ENCODE data around the gene NRXN2.

NRXN2 gene

GRCh38 chr11:64569300-64569970 is 153.6 kb downstream of the NRXN2 start:
- Histone ChIP-seq H3K4me3 (ENCODE audit: low read depth, low read length) (no peak overlapping the region), H3K4me1 (ENCODE audit: control insufficient read depth, insufficient read depth, low read length) (no peaks in the 10 kb centered on the region), H3K9me3 (ENCODE audit: control insufficient read depth, insufficient read depth, low read depth, low read length) (no peaks in the 10 kb centered on the region), H3K27ac (ENCODE audit: extremely low read depth, low read depth, low read length) (no peak overlapping the region), H3K36me3 (ENCODE audit: control insufficient read depth in 2 of 2, insufficient read depth in 1 of 2, low read length in 2 of 2) (no peaks in the 10 kb centered on the region)
- no peak for TF ChIP-seq ZNF341 (tag by site-specific recombination; IDR thresholded peaks at IDR 0.05; ENCODE audit: low read depth)
- TF ChIP-seq ZNF146 (tag by site-specific recombination; IDR thresholded peaks at IDR 0.05): no peak
- no peak for TF ChIP-seq ZNF416 (tag by site-specific recombination; IDR thresholded peaks at IDR 0.05)
- no peak for TF ChIP-seq ZNF701 (tag by site-specific recombination; IDR thresholded peaks at IDR 0.05)
- no peak for TF ChIP-seq ZNF513 (tag by site-specific recombination; IDR thresholded peaks at IDR 0.05)
- no peak for TF ChIP-seq MEIS1 (CRISPR knock-in tag; IDR thresholded peaks at IDR 0.05; ENCODE audit: borderline replicate concordance)
- TF ChIP-seq ZBTB7A (tag by site-specific recombination; IDR thresholded peaks at IDR 0.05; ENCODE audit: low read depth): no peak
- no peak for TF ChIP-seq SP3 (tag by site-specific recombination; IDR thresholded peaks at IDR 0.05)
- no peak for TF ChIP-seq ZNF624 (tag by site-specific recombination; IDR thresholded peaks at IDR 0.05)
- no peak for TF ChIP-seq ZBTB20 (tag by site-specific recombination; IDR thresholded peaks at IDR 0.05)
- TF ChIP-seq ZNF221 (tag by site-specific recombination; IDR thresholded peaks at IDR 0.05; ENCODE audit: borderline replicate concordance): no peak
- TF ChIP-seq ZBTB48 (tag by site-specific recombination; IDR thresholded peaks at IDR 0.05): no peak
- TF ChIP-seq ZNF239 (tag by site-specific recombination; IDR thresholded peaks at IDR 0.05): no peak
- TF ChIP-seq ZNF354C (tag by site-specific recombination; IDR thresholded peaks at IDR 0.05; ENCODE audit: borderline replicate concordance, low read depth): no peak
- no peak for TF ChIP-seq ZNF514 (tag by site-specific recombination; IDR thresholded peaks at IDR 0.05)
- TF ChIP-seq ZFP3 (tag by site-specific recombination; IDR thresholded peaks at IDR 0.05; ENCODE audit: low read depth): no peak
- no peak for TF ChIP-seq BCL11B (tag by site-specific recombination; IDR thresholded peaks at IDR 0.05; ENCODE audit: low read depth)
- TF ChIP-seq ZNF792 (tag by site-specific recombination; IDR thresholded peaks at IDR 0.05): no peak
- TF ChIP-seq WT1 (tag by site-specific recombination; IDR thresholded peaks at IDR 0.05): no peak
- no peak for TF ChIP-seq ZNF16 (tag by site-specific recombination; IDR thresholded peaks at IDR 0.05; ENCODE audit: low read depth)
- ChIA-PET POLR2A (no interaction called here), CTCF (no interaction called here)

- Histone ChIP-seq H3K4me1 (ENCODE audit: control insufficient read depth, insufficient read depth, low read length) (no peaks in the 10 kb centered on the region), H3K27ac (ENCODE audit: extremely low read depth, low read depth, low read length) (no peak overlapping the region), H3K4me3 (ENCODE audit: low read depth, low read length) (no peak overlapping the region), H3K36me3 (ENCODE audit: control insufficient read depth in 2 of 2, insufficient read depth in 1 of 2, low read length in 2 of 2) (no peaks in the 10 kb centered on the region), H3K9me3 (ENCODE audit: control insufficient read depth, insufficient read depth, low read depth, low read length) (no peaks in the 10 kb centered on the region)
- POLR2A ChIA-PET: no interaction called here
- CTCF ChIA-PET: no interaction called here
- TF ChIP-seq ZNF155 (tag by site-specific recombination; IDR thresholded peaks at IDR 0.05) (no peak), ZNF791 (tag by site-specific recombination; IDR thresholded peaks at IDR 0.05) (no peak), ZNF274 (IDR thresholded peaks at IDR 0.05; ENCODE audit: low read length) (no peak), ZNF274 (tag by site-specific recombination; IDR thresholded peaks at IDR 0.05; ENCODE audit: borderline replicate concordance) (no peak), TCF7L2 (IDR thresholded peaks at IDR 0.05; ENCODE audit: borderline replicate concordance, low read depth, low read length) (no peak), ZSCAN16 (tag by site-specific recombination; IDR thresholded peaks at IDR 0.05) (no peak), ZNF175 (tag by site-specific recombination; IDR thresholded peaks at IDR 0.05) (no peak), ZNF548 (tag by site-specific recombination; IDR thresholded peaks at IDR 0.05) (no peak), ZNF423 (tag by site-specific recombination; IDR thresholded peaks at IDR 0.05) (no peak)
These were observed 154.3 kb downstream of the NRXN2 start for GRCh38 chr11:64568584-64569140.
